Thyroid gland (tissue), 4 donors: Measurements from ENCODE around the gene CDH4. TPM values are rescaled to one million over a fixed set of nuclear protein-coding genes. Genes with fewer than 3 reads are reported as not detected.

ENCODE experiments used
- DNase-seq, 2 donors: peaks; one replicate each; pipeline ENCODE4 v3.0.0-alpha.2; 2019
- H3K27ac ChIP-seq, 3 donors: fragments of 200-600 bp; sonication (generic); 1 replicate in 2 of 3; 2 replicates in 1 of 3; pipeline ENCODE4 v1.5.1; 2016 to 2019; ENCODE audit warnings: mild to moderate bottlenecking in 1 of 3, moderate library complexity in 1 of 3
- H3K27me3 ChIP-seq: fragments of 200-600 bp; sonication (generic); one replicate; pipeline ENCODE4 v1.5.1; 2019
- H3K36me3 ChIP-seq, 2 donors: fragments of 200-600 bp; sonication (generic); one replicate each; pipeline ENCODE4 v1.5.1; 2016 to 2019
- H3K4me1 ChIP-seq, 2 donors: fragments of 200-600 bp; sonication (generic); one replicate each; pipeline ENCODE4 v1.5.1; 2017 to 2019
- H3K4me3 ChIP-seq, 3 donors: fragments of 200-600 bp; sonication (generic); replicated peaks in 1 of 3; 1 replicate in 2 of 3; 2 replicates in 1 of 3; pipeline ENCODE4 v1.5.1; 2016; ENCODE audit warnings: mild to moderate bottlenecking in 1 of 3
- H3K9me3 ChIP-seq: fragments of 200-600 bp; sonication (generic); one replicate; pipeline ENCODE4 v1.5.1; 2017
- CTCF ChIP-seq, 6 experiments: fragments of 200-600 bp in 3 of 6; fragments of 450-650 bp in 3 of 6; sonication (generic) in 3 of 6; IDR thresholded peaks; one replicate each; pipeline ENCODE4 v1.5.1; 2016 to 2019; ENCODE audit warnings: antibody characterized with exemption in 6 of 6, mild to moderate bottlenecking in 2 of 6, inconsistent platforms in 1 of 6, moderate library complexity in 1 of 6
- POLR2A ChIP-seq, 2 donors: fragments of 450-650 bp; IDR thresholded peaks; one replicate each; pipeline ENCODE4 v1.6.1; 2017; ENCODE audit warnings: antibody characterized with exemption in 2 of 2, mild to moderate bottlenecking in 2 of 2, moderate library complexity in 1 of 2
- WGBS, 2 donors: methylation state at CpG; one replicate each; pipeline ENCODE4 v1.1.5; 2017; 5-methylcytosine and 5-hydroxymethylcytosine counted together
- intact Hi-C: fragments of 100-400 bp; cut with DNase I; formaldehyde crosslinking; loops from one replicate; pipeline ENCODE4 v1.15.1; 2023
- total RNA-seq, 4 donors: library from RNA; depleted of rRNA; stranded (reverse); fragments of >200 nt; gene quantifications; one replicate each; pipeline ENCODE4 v1.2.3, GENCODE V29; 2016

The CDH4 gene
- total RNA-seq, 4 donors from 2014 or later: 0.22 to 0.29 (median 0.29) TPM; not detected in 1

- whole genome bisulfite sequencing, 2 donors: 91 to 94% methylated on average over 11 to 15 of the region's 15 CpGs
- no peak overlapping the region for H3K4me3 ChIP-seq
- no peak overlapping the region for H3K27ac ChIP-seq
- TF ChIP-seq CTCF (IDR thresholded peaks at IDR 0.05): no peak
- no peak for TF ChIP-seq POLR2A (IDR thresholded peaks at IDR 0.05)
- H3K27me3 ChIP-seq: no peaks in the 10 kb centered on the region
- DNase-seq: no peak
- no peaks in the 10 kb centered on the region for H3K4me1 ChIP-seq
- no peaks in the 10 kb centered on the region for H3K9me3 ChIP-seq
- no peaks in the 10 kb centered on the region for H3K36me3 ChIP-seq
- intact Hi-C loops: no loop called here
These were observed 653.9 kb downstream of the CDH4 start for GRCh38 chr20:61905781-61906523.

GRCh38 chr20:61907081-61907891, 655.2 kb downstream of the CDH4 start:
- Histone ChIP-seq H3K4me3 (no peak overlapping the region), H3K9me3 (no peaks in the 10 kb centered on the region), H3K36me3 (no peaks in the 10 kb centered on the region), H3K27ac (no peak overlapping the region), H3K4me1 (no peaks in the 10 kb centered on the region), H3K27me3 (no peaks in the 10 kb centered on the region)
- TF ChIP-seq POLR2A (IDR thresholded peaks at IDR 0.05) (no peak), CTCF (IDR thresholded peaks at IDR 0.05) (no peak)
- intact Hi-C loops: no loop called here
- 76 to 87% methylated on average over 11 to 20 of the region's 24 CpGs for WGBS, 2 donors
- DNase-seq: no peak

- Histone ChIP-seq H3K27ac (no peak overlapping the region), H3K27me3 (no peaks in the 10 kb centered on the region), H3K4me3 (no peak overlapping the region), H3K36me3 (no peaks in the 10 kb centered on the region), H3K9me3 (no peaks in the 10 kb centered on the region), H3K4me1 (no peaks in the 10 kb centered on the region)
- intact Hi-C loops: no loop called here
- no peak for DNase-seq
- no peak for TF ChIP-seq POLR2A (IDR thresholded peaks at IDR 0.05)
- no peak for TF ChIP-seq CTCF (IDR thresholded peaks at IDR 0.05)
- 79% methylated on average over 32 to 34 of the region's 38 CpGs for WGBS, 2 donors
These were observed 656.3 kb downstream of the CDH4 start for GRCh38 chr20:61908057-61909026.

DNA sequence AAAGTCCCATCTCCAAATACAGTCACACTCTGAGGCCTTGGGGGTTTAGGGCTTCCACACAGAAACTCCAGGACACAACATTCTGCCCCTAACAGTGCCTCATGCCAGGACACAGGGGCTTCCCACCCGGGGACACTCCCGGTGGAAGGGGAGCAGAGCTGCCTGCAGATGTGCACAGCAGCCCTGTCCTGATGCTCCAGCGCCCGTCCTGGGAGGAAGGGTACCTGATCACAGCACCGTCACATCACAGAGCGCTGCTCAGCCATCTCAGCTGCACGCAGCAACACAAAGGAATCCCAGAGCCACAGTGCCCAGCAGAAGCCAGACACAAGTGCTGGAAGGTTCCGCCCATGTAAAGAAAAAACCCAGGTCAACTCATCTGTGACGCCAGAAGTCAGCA, 657.0 kb downstream of the CDH4 start:
- Histone ChIP-seq H3K36me3 (no peaks in the 10 kb centered on the region), H3K27me3 (no peaks in the 10 kb centered on the region), H3K4me1 (no peaks in the 10 kb centered on the region), H3K4me3 (no peak overlapping the region), H3K27ac (no peak overlapping the region), H3K9me3 (no peaks in the 10 kb centered on the region)
- DNase-seq: no peak
- 48 to 51% methylated on average over 8 of the region's 9 CpGs for WGBS, 2 donors
- no peak for TF ChIP-seq POLR2A (IDR thresholded peaks at IDR 0.05)
- no peak for TF ChIP-seq CTCF (IDR thresholded peaks at IDR 0.05)
- intact Hi-C loops: no loop called here
